Activated CD8-positive, alpha-beta memory T cell treated with anti-CD3 and anti-CD28 coated beads, Interleukin-2, amount 50 U/mL, for 24 hours (primary cell): ENCODE results near the gene ST6GALNAC3.

Experiments used
- DNase-seq: peaks from one replicate; pipeline ENCODE4 v3.0.0-alpha.2; 2020; ENCODE audit errors: extremely low read depth

ST6GALNAC3 gene

DNA sequence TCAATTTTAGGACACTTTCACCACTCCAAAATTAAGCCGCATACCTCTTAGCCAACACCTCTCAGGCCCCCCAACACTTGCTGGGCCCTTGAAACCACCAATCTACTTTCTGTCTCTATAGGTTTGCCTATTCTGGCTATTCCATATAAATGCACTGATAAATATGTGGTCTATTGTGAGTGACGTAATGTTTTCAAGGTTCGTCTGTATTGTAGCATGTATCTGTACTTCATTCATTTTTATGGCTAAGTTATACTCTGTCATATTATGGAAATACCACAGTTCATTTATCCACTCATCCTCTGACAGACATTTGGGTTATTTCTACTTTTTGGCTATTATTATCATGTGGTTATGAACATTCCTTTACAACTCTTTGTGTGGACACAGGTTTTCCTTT is 432.8 kb downstream of the ST6GALNAC3 start:
- no peak for DNase-seq

DNA sequence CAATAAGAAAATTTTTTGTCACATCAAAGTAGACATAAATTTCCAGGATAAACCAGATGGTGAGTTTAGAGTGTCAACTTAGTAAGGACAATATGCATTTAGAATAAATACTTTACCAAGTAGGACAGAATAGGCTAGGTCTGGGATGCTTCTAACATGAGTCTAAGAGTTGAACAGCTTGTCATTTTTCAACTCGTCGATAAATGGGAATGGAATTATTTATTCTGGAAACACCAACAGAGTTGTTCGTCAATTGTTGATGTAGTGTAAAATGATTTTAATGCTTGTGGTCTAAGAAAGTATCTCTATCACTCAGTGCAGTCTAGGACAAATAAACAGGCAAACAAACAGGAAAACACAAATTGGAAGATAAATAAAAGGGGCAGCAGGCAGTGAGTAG is 434.3 kb downstream of the ST6GALNAC3 start:
- DNase-seq = no peak

DNA sequence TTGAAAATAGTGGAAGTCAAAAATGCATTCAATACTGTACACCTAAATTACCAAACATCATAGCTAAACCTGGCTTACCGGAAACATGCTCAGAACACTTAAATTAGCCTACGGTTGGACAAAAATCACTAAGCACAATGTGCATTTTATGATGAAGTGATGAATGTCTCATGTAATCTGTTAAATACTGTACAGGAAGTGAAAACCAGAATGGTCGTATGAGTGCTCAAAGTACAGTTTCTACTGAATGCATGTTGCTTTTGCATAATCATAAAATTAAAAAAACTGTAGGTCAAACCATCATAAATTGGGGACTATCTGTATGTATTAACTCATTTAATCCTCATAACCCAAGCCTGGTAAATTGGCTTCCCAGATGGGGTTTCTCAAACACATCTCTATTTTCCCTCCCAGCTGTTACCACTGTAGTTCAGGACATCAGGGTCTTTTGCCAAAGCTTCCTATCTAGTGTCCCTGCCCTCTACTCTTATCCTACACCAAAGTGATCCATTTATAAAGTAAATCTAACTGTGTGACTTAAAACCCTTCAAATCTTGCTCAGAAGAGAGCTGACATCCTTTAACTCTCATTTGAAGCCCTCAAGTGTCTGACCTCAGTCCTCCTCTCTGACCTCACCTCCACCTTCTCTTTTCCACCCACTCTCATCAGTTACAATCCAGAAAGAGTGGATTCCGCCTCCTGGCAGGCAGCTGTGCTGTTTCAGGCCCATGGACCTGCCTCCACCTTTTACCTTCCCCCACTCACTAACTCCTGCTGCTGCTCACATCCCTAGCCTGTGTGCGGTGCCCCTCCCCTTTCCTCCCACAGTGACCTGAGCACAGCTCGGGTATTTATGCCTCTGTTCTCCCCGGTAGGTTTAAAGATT is 436.4 kb downstream of the ST6GALNAC3 start:
- no peak for DNase-seq

DNA sequence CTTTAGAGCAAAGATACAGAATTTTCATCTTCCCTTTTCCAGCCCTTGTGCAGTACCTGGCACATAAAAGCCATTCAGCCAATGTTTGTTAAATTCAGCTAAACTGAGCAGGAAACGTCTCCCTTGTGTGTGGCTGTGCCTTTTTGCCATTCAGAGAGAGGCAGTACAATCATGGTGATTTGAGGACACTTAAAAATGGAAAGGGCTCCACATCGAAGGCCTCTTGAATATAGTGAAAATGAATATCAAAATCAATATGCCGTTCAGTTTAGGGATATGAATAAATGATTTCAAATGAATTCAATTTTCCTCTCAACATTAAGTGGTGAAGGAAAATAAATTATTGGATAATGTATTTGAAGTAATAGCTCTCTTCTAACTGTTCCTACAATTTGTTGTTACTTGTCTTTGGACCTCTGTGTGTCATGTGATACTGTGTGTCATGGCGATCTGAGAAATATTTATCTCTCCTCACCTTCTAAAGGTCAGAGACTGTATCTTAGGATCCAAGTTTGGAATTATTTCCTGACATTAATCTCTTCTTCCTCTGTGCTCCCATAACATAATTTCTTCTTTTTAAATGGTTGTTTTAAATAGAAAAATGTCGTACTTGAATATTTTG is 437.1 kb downstream of the ST6GALNAC3 start:
- DNase-seq = no peak

DNA sequence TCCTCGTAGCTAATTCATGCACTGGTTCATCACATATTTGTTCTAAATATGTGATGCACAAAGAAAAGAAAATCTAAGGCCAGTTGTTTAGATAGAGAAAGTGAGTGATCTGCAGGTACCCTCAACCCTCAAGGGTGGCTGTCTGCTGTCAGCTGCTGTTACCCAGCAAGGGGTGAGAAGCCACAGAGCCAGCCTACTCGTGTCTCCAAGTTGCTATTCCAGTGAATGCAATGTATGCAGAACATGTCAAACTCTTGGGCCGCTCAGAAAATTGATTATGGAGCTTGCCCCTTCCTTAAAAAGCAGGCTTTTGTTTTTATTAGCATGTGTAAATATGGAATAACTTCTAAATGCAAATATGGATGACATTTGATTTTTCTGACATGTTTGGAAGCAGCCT is 456.4 kb downstream of the ST6GALNAC3 start:
- no peak for DNase-seq

DNA sequence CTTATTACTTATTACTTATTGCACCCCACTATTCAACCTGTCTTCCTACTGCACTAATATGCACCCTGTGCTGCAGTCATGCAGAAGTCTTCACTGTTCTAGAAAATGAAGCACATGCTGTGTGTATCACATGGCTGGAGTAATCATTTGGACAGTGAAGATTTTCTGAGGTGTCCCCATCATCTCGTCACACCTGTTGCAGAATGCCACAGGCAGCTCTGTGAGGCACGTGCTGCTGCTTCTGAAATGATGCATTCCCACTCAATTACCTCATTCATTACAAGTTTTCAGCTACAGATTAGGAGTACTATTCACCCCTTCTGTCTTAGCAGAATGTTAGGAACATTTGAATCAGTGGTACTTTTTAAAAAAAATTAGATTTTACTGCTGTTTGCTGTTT is 467.1 kb downstream of the ST6GALNAC3 start:
- no peak for DNase-seq

DNA sequence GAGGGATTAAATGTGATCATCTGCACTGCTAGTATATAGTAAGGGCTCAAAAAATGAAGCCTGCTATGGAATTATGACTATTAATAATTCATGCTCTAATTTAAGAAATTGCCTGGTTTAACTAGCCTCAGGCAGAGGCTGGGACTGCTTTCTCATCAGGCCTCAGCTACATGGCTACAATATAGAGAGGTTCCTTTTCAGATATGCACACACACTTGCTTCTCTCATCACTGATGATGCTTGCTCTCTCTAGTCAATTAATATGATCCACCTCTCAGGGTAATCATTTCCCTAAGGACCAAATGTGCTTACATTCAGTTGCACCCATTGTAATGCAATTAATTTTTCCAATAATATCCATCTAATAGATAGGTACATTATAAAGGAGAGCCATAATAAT is 467.8 kb downstream of the ST6GALNAC3 start:
- DNase-seq = no peak

DNA sequence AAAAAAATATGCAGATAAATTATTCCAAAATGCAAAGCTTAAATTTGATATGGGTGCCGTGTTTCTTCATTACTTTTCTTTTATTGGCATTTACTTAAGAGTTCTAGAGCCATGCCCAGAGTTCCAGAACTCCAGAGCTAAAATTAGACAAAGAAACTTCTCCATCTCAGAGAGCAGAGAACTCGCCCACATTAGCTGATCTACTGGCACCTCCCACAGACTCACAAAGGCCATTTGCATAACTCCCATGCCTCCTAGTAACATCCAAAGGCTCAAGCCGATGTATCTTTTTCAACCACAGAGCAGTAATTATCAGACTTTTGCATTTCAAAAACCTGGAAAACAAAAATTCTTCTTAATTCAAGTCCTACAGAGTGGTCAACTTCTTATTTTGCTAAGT is 468.9 kb downstream of the ST6GALNAC3 start:
- no peak for DNase-seq

DNA sequence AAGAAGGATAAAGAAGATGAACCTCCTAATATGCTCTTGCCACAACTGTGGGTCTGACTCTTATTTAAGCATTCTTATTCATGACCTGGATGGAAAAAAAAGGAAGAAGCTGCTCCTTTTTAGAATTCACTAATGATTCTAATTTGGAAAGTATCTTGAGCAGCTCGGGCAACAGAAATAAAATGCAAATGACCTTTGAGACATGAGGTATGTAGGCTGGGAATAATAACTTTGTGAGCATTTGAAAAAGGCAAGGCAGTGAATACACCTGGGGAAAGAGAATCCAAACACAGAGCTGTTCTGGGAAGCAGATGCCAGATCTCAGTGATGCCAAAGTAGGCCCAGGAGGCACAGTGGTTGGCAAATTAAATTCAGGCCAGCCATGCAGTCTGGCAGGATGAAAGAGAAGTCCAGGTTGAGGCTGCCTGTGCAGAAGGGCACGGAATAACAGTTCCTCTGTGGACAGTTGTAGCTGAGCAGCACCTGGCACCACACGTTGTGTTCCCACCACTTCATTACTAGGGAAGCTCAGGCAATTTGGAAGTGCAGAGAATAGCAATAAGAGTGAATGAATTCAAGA is 471.9 kb downstream of the ST6GALNAC3 start:
- no peak for DNase-seq

DNA sequence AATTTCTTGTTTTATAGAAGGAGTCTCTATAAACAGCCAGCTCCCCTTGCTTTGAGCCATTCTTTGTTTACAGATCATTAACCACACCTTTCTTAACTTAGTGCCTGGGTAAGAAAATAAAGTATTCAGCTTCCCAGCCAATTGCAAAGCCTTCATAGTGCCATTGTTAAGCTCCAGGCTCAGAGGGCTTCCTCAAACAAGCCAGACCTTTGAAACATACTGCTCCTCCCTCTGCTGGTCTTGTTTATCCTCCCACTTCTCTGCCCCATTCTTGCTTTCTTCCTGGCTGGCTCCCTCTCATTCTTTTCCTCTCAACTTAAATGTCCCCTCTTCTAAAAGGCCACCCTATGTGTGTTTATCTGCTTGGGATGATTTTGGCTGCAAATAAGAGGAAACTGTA is 473.4 kb downstream of the ST6GALNAC3 start:
- DNase-seq = no peak

DNA sequence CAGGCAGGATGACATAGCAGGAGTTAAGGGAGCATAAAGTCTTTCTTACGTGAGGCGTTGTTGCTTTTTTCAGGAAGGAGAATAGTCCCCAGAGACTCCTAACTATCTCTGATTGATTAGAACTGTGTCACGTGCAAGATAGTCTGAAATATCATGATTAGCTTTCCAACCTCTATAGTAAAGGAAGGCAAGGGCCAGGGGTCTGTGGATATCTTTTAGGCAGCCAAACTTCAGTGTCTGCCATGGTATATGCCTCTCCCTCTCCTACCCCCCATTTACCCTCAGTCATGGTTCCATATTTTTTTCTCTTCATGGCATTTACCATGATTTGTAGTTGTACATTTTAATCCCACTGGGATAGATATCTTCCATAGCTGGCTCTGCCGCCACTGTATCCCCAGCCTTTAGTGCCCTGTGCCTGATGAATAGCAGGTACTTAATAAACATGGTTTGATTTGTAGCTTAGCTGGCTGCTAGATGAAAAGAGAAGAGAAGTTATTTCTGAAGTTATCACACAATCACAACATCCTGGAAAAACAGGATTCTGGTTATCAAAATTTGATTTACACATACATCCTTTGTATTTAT is 474.1 kb downstream of the ST6GALNAC3 start:
- DNase-seq = no peak

DNA sequence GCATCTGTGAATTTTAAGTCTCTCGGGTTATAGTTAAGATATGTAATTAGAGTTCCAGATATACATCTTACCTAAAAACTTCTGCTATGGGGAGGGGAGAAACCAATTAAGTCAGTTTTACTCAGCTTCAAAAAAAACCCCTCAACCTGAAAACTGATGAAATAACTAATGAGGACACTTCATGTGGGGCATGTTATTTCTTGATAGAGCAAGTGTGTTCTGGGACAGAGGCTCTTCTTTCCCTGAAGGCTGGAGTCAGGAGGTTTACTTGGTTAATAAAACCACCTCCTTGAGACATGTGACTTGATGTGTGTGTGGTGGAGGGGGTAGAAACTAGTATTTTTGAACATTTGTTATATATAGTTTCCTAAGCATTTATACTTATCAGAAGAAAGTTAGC is 479.7 kb downstream of the ST6GALNAC3 start:
- no peak for DNase-seq

DNA sequence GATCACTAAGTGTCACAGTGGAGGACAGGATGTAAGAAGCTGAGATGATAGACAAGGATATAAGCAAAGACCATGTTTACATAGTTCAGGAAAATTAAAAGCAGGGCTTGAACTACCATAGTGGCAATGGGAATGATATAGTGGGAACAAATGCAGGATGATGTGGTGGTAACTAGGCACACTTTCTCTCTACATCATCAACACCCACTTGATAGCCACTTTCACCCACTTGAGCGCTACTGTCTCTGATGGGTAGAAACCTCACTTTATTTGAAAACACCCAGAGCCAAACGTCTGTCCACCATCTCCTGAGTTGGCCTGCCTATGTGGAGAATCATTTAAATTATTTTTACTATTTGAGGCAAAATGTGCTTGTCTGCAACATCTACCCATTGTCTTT is 487.7 kb downstream of the ST6GALNAC3 start:
- DNase-seq = no peak

DNA sequence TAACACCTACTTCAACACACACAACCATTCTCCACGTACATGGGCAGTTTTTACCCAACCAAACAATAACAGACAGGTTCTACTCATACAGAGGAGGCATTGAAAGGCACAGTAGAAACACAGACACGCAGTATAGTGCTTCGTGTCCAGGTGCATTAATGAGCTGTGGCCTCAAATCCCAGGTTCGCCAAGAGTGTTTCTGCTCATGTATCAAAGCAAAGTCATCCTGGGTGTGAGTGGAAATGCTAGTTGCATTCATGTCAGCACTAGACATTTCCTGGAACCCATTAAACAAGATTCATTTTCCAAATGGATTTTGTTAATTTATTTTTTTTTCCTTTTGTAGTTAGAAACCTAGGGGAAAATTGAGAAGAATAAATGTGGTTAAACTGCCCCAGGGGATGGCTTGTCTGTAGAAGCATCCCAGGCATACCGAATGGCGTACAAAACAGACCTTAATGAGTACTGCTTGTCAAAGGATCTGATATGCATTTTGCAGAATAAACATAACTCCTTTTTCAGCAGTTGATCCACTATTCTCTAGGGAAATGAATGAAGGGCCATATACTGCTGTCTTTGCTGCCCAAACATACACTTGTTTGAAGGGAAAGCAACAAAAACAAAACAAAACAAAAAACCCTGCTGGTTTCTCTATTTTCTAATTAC is 494.2 kb downstream of the ST6GALNAC3 start:
- DNase-seq = no peak

DNA sequence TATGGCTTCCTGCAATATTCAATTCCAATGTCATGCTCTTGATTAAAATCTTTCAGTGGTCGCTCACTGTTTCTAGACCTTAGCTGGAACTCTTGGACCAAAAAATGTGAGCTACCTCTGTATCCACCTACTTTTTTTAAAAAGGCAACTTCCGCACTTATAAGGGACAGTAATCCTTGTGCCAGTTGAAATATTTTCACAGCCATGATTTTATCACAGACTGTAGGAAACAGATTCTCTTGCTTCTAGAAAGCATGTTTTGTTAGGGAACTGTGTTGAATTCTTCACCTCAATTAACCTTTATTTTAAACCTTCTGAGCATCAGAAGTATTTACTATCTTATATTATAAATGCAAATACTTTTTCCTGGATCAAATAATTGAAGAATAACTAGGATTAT is 496.7 kb downstream of the ST6GALNAC3 start:
- no peak for DNase-seq

DNA sequence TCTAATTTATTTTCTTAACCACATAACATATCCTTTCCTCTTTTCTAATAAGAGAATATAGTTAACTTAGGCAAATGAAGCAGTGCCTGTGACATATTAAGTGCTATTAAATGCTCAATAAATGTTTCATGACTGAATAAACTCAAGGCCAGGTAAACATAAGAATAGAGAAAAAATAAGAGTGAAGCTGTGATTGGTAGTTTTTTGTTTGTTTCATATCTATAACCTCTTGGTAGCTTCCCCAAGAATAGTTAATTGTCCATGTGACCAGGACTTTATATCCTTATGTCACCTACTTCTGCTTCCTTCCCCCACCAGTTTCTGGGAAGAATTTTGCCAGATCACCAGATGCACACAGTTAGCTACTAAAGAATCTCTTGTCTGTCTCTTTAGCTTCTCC is 497.7 kb downstream of the ST6GALNAC3 start:
- no peak for DNase-seq

DNA sequence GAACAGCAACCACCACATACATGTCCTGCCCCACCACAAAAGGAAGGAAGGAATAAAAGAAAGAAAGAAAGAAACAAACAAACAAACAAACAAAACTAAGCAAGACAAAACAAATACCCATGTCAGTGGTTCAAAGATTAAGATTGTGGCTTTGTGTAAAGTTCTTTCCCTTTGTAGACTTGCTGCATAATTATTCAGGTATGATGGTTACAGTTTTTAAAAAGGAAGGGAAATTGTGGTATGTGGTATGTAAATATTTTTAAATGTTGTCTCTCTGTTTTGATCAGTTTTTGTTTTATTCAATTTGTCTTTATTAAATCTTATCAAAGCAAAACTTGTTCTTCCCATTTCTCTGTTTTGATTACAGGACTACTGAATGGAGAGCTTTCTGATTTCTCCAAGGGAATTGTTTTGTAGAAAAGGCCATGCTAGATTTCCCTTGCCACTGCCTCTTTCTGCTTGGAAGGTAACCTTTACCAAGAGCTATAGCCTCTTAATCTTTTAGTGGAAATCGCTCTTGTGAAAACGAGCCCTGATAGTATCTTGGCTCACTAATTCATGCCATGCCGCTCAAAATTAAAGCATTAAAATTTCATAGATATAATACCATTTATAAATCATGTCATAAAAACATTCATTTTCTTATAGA is 502.5 kb downstream of the ST6GALNAC3 start:
- no peak for DNase-seq

DNA sequence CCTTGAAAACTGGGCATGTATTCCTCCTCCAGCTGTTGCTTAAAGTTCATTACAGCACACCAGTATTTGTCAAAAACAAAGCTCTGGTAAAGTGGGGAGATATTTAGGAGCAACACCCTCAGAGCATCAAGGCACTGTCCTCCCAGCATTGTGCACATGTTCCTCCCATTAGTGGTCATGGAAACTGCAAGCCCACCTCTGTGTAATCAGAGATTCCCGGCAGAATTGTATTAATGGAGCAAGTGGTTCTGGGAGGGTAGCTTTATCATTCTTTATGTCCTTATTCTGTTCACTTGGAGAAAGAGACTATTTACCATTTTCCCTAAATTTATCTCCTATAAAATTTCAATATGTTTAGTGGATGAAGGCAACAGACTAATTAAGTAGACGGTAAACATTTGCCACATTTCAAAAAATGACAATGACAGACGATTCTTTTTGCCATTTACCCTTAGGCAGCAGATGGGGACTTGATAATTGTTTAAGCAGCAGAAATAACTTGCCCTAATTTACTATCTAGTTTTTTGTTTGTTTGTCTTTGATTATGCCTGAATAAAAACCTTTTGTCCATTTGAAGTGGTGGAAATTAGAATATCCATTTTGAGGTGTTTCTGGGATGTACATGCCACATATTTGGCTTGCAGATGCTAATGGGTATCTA is 503.1 kb downstream of the ST6GALNAC3 start:
- DNase-seq = no peak

DNA sequence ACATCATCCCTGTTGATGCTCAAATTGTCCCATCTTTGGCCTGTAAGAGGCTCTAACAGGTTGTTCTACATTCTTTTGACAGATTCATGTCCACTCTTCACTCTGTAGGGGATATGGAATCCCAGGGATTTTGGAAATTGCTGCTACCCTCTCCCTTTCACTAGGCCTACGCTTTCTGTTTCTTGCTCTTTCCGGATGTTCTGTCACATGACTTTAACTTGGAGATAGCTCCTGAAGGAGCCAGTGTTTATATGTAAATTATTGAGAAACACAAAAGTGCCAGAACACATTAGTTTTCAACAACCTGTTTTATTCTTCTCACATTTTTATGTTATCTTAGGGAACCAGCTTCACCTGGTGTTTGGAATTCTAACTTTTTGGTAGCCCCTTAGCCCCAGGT is 505.7 kb downstream of the ST6GALNAC3 start:
- no peak for DNase-seq

DNA sequence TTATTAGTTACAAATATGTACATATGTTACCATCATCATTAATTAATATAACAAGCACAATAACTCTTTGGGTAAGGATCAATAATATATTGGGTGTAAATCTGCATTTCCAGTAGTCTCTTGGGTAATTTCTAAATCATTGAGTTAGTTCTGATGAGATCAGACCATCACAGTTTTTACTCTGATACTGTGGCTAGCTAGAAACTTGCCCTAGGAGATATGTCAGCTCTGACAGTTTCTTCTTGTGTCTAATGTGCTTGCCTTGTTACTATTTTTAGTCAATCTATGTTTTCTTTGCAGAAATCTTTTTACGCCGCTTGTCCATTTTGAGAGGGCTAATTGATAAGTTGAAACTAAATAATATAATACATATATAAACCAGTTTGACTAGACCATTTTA is 507.2 kb downstream of the ST6GALNAC3 start:
- DNase-seq = no peak

DNA sequence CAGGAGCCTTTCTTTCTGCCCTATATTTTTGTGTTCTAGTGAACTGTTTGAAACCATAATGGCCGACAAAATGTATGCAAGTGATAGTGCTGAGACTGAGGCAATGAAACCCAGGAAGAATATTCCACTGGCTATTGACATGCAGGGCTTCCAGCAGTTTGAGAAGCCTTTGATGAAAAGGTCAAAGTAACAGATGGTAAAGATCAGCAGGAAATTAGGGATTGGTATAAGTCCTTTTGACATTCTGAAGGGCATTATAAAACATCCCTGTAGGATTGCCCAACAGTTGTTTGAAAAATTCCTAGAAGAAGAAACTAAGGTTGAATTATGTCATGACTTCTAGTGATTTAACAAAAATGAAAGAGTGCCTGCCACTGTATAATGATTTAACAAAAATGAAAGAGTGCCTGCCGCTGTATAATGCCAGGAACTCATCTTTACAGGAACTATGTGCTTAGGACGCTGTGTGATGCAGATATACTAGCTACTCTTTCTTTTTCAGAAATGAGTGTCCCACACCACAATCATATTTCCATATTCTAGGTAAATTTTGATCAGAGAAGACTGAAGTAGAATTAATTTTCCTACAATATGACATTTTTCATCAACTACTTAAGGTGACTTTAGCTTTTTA is 508.8 kb downstream of the ST6GALNAC3 start:
- DNase-seq = no peak
